LHCN-M2 (cell line): ENCODE data around the gene RBMS3. TPM values are rescaled to one million over a fixed set of nuclear protein-coding genes. Genes with fewer than 3 reads are reported as not detected.
A peak's percentile ranks its signal among the peaks of the same experiment; 100 is the strongest.

Source experiments
- DNase-seq: peaks from one replicate; pipeline ENCODE4 v3.0.0-alpha.2; 2012; ENCODE audit warnings: low read depth
- total RNA-seq: library from RNA; depleted of rRNA; stranded (reverse); fragments of >200 nt; gene quantifications from 2 replicates; pipeline ENCODE4 v1.2.3, GENCODE V29; 2014

Gene RBMS3
- total RNA-seq, 1 experiment from 2014 or later = 13.8 TPM

DNA sequence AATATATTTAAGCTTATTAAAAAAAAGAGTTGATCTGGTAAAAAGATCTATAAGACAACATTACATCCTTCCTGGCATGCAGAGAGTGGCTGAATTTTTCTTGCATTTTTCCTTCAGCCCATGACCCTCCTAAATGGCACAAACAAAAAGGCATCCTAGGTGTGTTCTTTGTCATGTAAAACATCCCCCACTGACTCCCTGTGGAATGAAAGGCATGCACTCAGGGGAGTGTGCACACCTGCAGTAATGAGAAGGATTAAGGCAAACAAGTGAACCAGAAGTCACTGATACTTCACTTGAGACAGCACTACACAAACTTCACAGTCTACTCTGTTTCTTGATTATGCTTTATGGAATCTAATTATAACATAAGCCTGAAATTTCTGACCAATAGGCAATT is 195.0 kb downstream of the RBMS3 start:
- DNase-seq = no peak

GRCh38 chr3:29478611-29479010 is 197.7 kb downstream of the RBMS3 start:
- DNase-seq = no peak

DNA sequence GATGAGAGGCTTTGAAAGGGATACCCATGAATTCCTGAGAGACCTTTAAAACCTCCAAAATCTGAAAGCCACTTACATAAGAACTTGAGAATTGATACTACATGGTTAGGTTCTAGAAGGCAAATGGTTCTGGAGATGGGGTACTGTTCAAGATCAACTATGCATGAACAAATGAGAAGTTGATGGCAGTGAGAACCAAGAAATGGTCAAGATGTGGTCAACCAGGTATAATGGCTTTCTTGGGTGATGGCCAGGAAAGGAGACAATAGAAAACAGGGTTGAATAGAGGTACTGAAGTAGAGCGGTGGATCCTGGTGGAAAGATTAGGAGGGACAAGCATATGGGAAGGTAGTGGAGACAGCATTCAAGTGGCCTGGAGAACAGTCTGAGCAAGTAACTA is 200.4 kb downstream of the RBMS3 start:
- no peak for DNase-seq

DNA sequence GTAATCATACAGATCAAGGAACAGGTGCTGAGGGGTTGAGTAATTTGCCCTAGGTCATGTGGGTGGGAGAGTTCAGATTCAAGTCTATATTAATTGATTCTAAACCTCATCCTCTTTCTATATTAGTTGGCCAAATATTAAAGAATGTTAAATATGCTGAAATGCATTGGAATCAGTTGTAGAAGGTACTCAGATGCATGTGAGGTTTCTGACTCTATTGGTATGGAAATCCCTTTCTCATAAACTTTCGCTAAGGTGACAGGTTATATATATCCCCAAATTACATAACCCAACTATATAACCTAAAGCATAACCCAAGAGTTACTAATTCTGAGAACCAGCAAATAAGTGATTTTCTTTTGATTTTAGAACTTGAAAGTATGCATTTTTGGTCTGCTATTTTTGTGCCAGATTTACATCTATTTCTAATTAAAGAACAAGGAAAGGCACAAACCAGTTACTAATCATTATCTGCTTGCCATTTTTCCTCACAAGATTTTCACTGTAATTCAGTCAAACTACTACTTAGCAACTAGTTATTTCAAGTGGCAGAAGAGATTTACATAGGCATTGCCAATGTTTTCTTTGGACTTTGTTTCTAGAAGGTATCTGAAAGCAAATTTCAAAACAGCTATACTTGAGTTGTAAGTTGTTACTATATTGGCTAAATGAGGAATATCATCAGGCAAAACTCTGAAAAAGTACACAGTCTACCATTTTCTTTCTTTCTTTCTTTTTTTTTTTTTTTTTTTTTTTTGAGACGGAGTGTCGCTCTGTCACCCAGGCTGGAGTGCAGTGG is 201.3 kb downstream of the RBMS3 start:
- no peak for DNase-seq

GRCh38 chr3:29484633-29485032 is 203.8 kb downstream of the RBMS3 start:
- DNase-seq = no peak

GRCh38 chr3:29486096-29486495 is 205.2 kb downstream of the RBMS3 start:
- peak; percentile 39 for DNase-seq

GRCh38 chr3:29486917-29487316 is 206.0 kb downstream of the RBMS3 start:
- DNase-seq = no peak

- DNase-seq = no peak
Observed at GRCh38 chr3:29488922-29489321, 208.1 kb downstream of the RBMS3 start.

GRCh38 chr3:29493109-29493508 is 212.2 kb downstream of the RBMS3 start:
- no peak for DNase-seq

GRCh38 chr3:29494305-29495036 is 213.6 kb downstream of the RBMS3 start:
- no peak for DNase-seq

DNA sequence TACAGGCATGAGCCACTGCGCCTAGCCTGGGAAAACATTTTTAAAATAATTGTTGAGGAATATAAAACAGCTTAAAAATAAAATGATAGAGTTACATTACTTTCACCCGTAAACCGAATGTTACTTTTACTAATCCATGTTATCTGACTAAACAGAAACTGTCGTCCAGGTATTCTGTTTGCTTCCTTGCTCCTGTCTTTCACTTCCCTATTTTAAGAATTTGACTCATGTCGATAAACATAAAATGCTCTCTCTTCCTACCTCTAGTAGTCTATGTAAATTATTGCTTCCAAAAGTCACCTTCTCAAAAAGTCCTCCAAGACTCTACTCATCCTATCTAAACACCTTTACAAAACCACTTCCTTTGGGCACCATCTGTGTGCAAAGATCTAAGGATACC is 216.4 kb downstream of the RBMS3 start:
- no peak for DNase-seq

DNA sequence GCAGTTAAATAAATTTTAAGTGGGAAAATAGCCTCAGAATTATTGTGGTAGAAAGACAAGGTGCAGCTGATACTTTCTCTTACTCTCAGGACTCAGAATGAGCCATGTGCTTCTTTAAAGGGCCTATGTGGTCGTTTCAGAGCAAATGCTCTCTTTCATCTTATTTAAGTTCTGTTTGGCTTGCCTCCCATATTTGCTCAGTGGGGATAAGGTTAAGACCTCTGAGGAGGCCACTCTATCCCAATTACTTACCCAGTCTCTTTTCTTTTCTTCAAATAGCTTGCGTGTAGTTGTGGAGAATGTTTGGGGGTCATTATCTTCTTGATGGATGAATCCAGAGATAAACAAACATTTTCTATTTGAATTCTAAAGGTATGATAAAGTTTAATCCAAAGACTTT is 221.9 kb downstream of the RBMS3 start:
- no peak for DNase-seq

GRCh38 chr3:29503314-29503713 is 222.4 kb downstream of the RBMS3 start:
- no peak for DNase-seq

- no peak for DNase-seq
Observed at GRCh38 chr3:29503958-29504357, 223.1 kb downstream of the RBMS3 start.

DNA sequence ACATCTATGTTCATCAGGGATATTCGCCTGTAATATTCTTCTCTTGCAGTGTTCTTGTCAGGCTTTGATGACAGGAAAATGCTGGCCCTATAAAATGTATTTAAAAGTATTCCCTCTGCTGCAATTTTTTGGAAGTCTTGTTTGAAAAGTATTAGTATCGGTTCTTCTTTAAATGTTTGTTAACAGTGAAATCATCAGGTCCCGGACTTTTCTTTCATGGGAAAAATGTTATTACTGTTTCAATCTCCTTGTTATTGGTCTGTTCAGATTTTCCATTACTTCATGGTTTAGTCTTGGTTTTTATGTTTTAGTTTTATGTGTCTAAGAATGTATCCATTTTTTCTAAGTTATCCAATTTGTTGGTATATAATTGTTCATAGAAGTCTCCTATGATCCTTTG is 225.6 kb downstream of the RBMS3 start:
- no peak for DNase-seq

- no peak for DNase-seq
Observed at GRCh38 chr3:29511701-29512100, 230.8 kb downstream of the RBMS3 start.

- no peak for DNase-seq
Observed at GRCh38 chr3:29512641-29513040, 231.8 kb downstream of the RBMS3 start.

- DNase-seq = peak; percentile 31
Observed at GRCh38 chr3:29513236-29513635, 232.4 kb downstream of the RBMS3 start.

DNA sequence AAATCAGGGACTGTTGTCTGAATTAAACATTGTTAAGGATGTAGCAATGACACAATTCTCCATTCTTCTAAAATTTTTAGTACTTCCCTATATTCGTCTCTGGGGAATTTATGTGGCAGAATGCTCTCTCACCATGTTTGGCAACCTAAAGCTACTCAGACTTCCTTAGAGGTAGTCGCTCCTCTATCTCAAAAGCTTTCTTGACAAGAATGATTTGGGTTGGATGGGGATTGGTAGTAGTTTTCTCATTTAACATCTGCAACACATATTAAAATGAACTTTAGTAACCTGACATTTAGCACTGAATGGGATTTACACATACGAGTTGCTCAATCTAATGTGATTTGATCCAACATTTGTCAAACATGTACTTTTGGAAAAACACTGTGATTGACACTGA is 233.3 kb downstream of the RBMS3 start:
- no peak for DNase-seq

- no peak for DNase-seq
Observed at GRCh38 chr3:29514912-29515311, 234.0 kb downstream of the RBMS3 start.

GRCh38 chr3:29515451-29515850 is 234.6 kb downstream of the RBMS3 start:
- peak; percentile 74 for DNase-seq

DNA sequence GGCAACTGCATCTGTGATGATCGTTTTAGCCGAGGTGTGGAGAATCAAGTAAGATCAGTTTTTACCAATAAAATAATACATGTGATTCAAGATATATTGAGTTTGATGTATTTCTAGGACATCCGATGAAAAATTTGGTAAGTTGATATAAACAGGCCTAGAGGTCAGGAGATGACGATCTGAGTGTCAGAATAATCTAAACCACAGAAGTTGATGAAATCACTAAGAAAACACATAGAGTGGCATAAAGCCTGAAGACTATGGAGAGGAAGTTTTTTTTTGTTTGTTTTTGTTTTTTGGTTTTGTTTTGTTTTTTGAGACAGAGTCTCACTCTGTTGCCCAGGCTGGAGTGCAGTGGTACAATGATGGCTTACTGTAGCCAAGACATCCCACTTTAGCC is 235.3 kb downstream of the RBMS3 start:
- peak; percentile 53 for DNase-seq

DNA sequence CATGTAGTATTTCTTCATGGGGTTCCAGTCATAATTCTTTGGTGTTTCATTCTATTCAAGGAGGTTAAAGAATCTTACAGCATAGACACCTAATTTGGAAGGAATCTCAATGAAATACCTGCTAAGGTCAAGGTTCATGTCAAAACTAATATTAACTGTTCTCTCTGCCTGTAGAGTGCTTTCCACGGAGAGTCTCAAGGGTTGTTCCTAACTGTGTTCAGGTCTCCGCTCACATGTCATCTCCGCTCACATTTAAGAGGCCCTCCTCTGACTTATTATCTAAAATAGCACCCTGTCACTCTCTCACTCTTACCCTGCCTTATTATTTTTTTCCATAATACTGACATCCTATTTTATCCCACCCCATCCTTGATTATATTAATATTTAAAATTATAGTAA is 239.9 kb downstream of the RBMS3 start:
- DNase-seq = no peak
